CD14-positive monocyte (primary cell): ENCODE data around the gene KIFC3. TPM values are rescaled to one million over a fixed set of nuclear protein-coding genes. Genes with fewer than 3 reads are reported as not detected.

Experiments
- DNase-seq, 3 donors: peaks; one replicate each; pipeline ENCODE4 v3.0.0-alpha.2; 2011 to 2022
- H2AFZ ChIP-seq: 2 replicates; pipeline ENCODE4 v1.6.0; 2012; ENCODE audit warnings: mild to moderate bottlenecking, low read depth, low read length, inconsistent platforms; ENCODE audit not compliant: insufficient read depth, poor library complexity, severe bottlenecking
- H3K27ac ChIP-seq, 2 donors: 1 replicate in 1 of 2; 2 replicates in 1 of 2; pipeline ENCODE4 v1.5.1; 2012 to 2013; ENCODE audit warnings: low read length in 2 of 2, control low read depth in 1 of 2, inconsistent platforms in 1 of 2, low read depth in 1 of 2, mild to moderate bottlenecking in 1 of 2
- H3K27me3 ChIP-seq, 2 donors: one replicate each; pipeline versions ENCODE4 v1.6.0 to v1.6.1; 2011 to 2013; ENCODE audit warnings: low read length in 2 of 2; ENCODE audit not compliant: control insufficient read depth in 2 of 2, insufficient read depth in 2 of 2
- H3K36me3 ChIP-seq, 2 donors: replicated peaks in 1 of 2; 1 replicate in 1 of 2; 2 replicates in 1 of 2; pipeline versions ENCODE4 v1.5.1 to v1.6.1; 2012 to 2013; ENCODE audit warnings: low read length in 2 of 2, control low read depth in 1 of 2, inconsistent platforms in 1 of 2, mild to moderate bottlenecking in 1 of 2; ENCODE audit not compliant: insufficient read depth in 2 of 2, control insufficient read depth in 1 of 2
- H3K4me1 ChIP-seq, 2 donors: 1 replicate in 1 of 2; 2 replicates in 1 of 2; pipeline versions ENCODE4 v1.5.1 to v1.6.1; 2012 to 2013; ENCODE audit warnings: low read length in 2 of 2, control low read depth in 1 of 2, inconsistent platforms in 1 of 2, mild to moderate bottlenecking in 1 of 2, moderate library complexity in 1 of 2; ENCODE audit not compliant: insufficient read depth in 2 of 2, control insufficient read depth in 1 of 2
- H3K4me2 ChIP-seq: replicated peaks from 2 replicates; pipeline ENCODE3; 2012; ENCODE audit warnings: low read length, moderate library complexity, mild to moderate bottlenecking; ENCODE audit not compliant: poor library complexity, severe bottlenecking; ENCODE audit errors: extremely low read depth
- H3K4me3 ChIP-seq, 3 experiments: fragments of 200-600 bp in 1 of 3; sonication (generic) in 1 of 3; replicated peaks in 1 of 3; 1 replicate in 2 of 3; 2 replicates in 1 of 3; pipeline ENCODE4 v1.5.1; 2011 to 2013; ENCODE audit warnings: low read length in 3 of 3, mild to moderate bottlenecking in 3 of 3, control low read depth in 2 of 3, low read depth in 2 of 3, inconsistent platforms in 1 of 3, moderate library complexity in 1 of 3
- H3K79me2 ChIP-seq: 2 replicates; pipeline ENCODE4 v1.6.0; 2012; ENCODE audit warnings: mild to moderate bottlenecking, control low read depth, inconsistent platforms, low read length, moderate library complexity; ENCODE audit not compliant: insufficient read depth
- H3K9ac ChIP-seq: 2 replicates; pipeline ENCODE4 v1.6.0; 2017; ENCODE audit warnings: low read length, mild to moderate bottlenecking; ENCODE audit not compliant: insufficient read depth, poor library complexity, severe bottlenecking
- H3K9me3 ChIP-seq, 2 donors: replicated peaks in 1 of 2; 1 replicate in 1 of 2; 2 replicates in 1 of 2; pipeline versions ENCODE4 v1.5.1 to v1.6.1; 2012 to 2013; ENCODE audit warnings: low read length in 2 of 2, control low read depth in 1 of 2; ENCODE audit not compliant: control insufficient read depth in 1 of 2, insufficient read depth in 1 of 2
- H4K20me1 ChIP-seq: 2 replicates; pipeline ENCODE4 v1.6.0; 2012; ENCODE audit warnings: mild to moderate bottlenecking, low read length, control low read depth, moderate library complexity; ENCODE audit not compliant: insufficient read depth
- H3K27ac Mint-ChIP-seq, 7 donors: one replicate each; pipeline ENCODE4 v1.8.0; 2020; ENCODE audit warnings: mild to moderate bottlenecking in 7 of 7, mixed read lengths in 7 of 7, moderate library complexity in 6 of 7, inconsistent platforms in 2 of 7
- H3K27me3 Mint-ChIP-seq, 3 donors: one replicate each; pipeline ENCODE4 v1.8.0; 2021 to 2022; ENCODE audit warnings: low read depth in 3 of 3, mild to moderate bottlenecking in 3 of 3, mixed read lengths in 3 of 3, moderate library complexity in 3 of 3, inconsistent platforms in 1 of 3
- H3K36me3 Mint-ChIP-seq, 2 donors: one replicate each; pipeline ENCODE4 v1.8.0; 2020; ENCODE audit warnings: mixed read lengths in 2 of 2, inconsistent platforms in 1 of 2, mild to moderate bottlenecking in 1 of 2
- H3K4me1 Mint-ChIP-seq: one replicate; pipeline ENCODE4 v1.8.0; 2020; ENCODE audit warnings: mild to moderate bottlenecking, mixed read lengths
- H3K4me3 Mint-ChIP-seq, 2 donors: one replicate each; pipeline ENCODE4 v1.8.0; 2020; ENCODE audit warnings: mild to moderate bottlenecking in 2 of 2, mixed read lengths in 2 of 2, moderate library complexity in 1 of 2
- H3K9me3 Mint-ChIP-seq, 7 donors: one replicate each; pipeline ENCODE4 v1.8.0; 2020 to 2022; ENCODE audit warnings: mixed read lengths in 7 of 7, mild to moderate bottlenecking in 6 of 7, moderate library complexity in 6 of 7, inconsistent platforms in 2 of 7
- WGBS: methylation state at CpG from one replicate; pipeline ENCODE4 v1.1.5; 2013; ENCODE audit warnings: missing lambda C conversion rate; ENCODE audit not compliant: insufficient coverage; 5-methylcytosine and 5-hydroxymethylcytosine counted together
- intact Hi-C, 2 donors: fragments of 100-400 bp; cut with micrococcal nuclease; formaldehyde crosslinking; loops; one replicate each; pipeline versions ENCODE4 v1.15.0 to v1.15.1; 2023
- polyA plus RNA-seq, 3 donors: library from polyadenylated mRNA; depleted of rRNA in 1 of 3; unstranded in 2 of 3; stranded (reverse) in 1 of 3; fragments of 300-500 nt in 2 of 3; fragments of >200 nt in 1 of 3; fragmentation: Illumina TruSeq in 2 of 3; gene quantifications; 1 replicate in 2 of 3; 2 replicates in 1 of 3; pipeline ENCODE4 v1.2.3, GENCODE V29; 2012 to 2021
- TF ChIP-seq, protein P1 (sequence below): fragments of 200-600 bp; IDR thresholded peaks from one replicate; pipeline ENCODE4 v1.8.0; 2022; ENCODE audit warnings: antibody characterized with exemption, mild to moderate bottlenecking

KIFC3 gene
- polyA plus RNA-seq, 3 donors: 0.24 to 1.7 TPM; not detected in 1

DNA sequence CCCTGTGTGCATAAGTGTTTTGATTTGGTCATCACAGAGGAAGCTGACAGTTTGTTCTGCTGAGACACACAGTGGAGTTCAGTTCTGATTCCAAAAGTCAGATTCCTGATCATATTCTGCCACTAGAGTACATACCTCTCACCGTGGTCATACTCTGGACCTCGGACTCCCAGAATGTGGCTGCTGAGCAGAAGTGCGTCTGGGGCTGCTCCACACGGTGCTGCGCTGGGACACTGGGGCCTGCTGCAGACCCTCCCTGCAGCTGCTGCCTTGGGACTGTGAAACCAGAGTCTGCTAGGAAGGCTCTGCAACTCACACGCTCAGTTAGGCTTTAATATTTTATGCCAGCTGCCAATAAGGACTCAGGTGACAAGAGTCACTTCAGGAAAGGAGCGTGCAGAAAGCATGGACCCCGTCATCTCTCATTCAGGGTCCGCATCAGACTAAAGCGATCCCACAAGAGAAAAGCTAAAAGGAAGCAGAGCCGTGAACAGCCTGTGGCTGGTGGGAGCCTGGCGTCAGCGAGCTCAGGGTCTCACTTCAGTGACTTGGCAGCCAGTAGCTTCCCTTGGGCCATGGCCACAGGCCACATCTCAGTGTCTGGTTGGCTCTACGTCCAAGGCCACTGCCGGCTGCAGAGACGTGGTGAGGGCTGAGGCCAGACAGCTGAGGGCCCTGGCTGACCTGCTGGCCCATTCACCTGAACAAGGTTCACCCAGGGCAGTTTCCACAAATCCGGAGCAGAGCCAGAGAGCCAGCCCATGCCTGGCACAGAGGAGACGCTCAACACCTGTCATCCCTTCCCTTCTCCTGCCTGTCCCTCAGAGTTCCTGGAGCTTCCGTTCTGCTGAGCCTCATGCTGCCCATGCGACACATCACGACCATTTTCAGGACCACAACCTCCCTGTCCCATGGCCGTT is 24.7 kb upstream of the KIFC3 start:
- Histone ChIP-seq H3K36me3 (no peaks in the 10 kb centered on the region), H3K4me1 (no peaks in the 10 kb centered on the region), H3K79me2 (no peaks in the 10 kb centered on the region), H3K4me3 (no peak overlapping the region), H3K9me3 (no peaks in the 10 kb centered on the region), H2AFZ (no peak overlapping the region), H3K9ac (no peak overlapping the region), H4K20me1 (no peaks in the 10 kb centered on the region), H3K27me3 (no peaks in the 10 kb centered on the region), H3K4me2 (no peak overlapping the region), H3K27ac (no peak overlapping the region)
- intact Hi-C loops: no loop called here
- Mint-ChIP-seq H3K4me1 (no peaks in the 10 kb centered on the region), H3K27me3 (peaks cover under 1 to 5% (median 2%) of the 10 kb centered on the region in 3 donors), H3K4me3 (no peak overlapping the region), H3K9me3 (no peaks in the 10 kb centered on the region), H3K36me3 (no peaks in the 10 kb centered on the region), H3K27ac (peak overlapping the region in 1 of 7 donors; percentile 42)
- no peak for DNase-seq
- TF ChIP-seq, protein P1, sequence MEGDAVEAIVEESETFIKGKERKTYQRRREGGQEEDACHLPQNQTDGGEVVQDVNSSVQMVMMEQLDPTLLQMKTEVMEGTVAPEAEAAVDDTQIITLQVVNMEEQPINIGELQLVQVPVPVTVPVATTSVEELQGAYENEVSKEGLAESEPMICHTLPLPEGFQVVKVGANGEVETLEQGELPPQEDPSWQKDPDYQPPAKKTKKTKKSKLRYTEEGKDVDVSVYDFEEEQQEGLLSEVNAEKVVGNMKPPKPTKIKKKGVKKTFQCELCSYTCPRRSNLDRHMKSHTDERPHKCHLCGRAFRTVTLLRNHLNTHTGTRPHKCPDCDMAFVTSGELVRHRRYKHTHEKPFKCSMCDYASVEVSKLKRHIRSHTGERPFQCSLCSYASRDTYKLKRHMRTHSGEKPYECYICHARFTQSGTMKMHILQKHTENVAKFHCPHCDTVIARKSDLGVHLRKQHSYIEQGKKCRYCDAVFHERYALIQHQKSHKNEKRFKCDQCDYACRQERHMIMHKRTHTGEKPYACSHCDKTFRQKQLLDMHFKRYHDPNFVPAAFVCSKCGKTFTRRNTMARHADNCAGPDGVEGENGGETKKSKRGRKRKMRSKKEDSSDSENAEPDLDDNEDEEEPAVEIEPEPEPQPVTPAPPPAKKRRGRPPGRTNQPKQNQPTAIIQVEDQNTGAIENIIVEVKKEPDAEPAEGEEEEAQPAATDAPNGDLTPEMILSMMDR: no peak
- WGBS: 89% methylated on average over 19 of the region's 22 CpGs

DNA sequence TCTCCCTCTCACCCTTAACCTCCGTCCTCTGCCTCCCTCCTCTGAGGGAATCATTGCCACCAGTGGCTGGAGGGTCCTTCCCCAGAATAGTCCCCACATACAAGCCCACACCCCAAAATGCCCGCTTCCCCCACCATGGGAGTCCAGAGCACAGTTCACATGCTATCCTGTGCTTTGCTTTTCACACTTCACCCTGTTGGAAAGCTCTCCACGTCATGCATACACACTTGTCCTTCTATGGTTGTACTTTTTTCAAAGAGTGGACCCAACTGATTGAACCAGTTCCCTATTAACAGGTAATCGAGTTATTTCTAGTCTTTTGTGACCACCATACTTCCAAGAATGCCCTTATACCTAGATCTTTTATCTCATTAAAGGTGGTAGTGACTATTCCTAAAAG is 23.8 kb upstream of the KIFC3 start:
- H3K4me1 Mint-ChIP-seq: peaks cover 2% of the 10 kb centered on the region
- Histone ChIP-seq H3K4me1 (no peaks in the 10 kb centered on the region), H3K4me3 (no peak overlapping the region), H4K20me1 (no peaks in the 10 kb centered on the region), H3K27ac (no peak overlapping the region), H3K9me3 (no peaks in the 10 kb centered on the region), H3K36me3 (no peaks in the 10 kb centered on the region), H2AFZ (no peak overlapping the region), H3K27me3 (no peaks in the 10 kb centered on the region), H3K79me2 (no peaks in the 10 kb centered on the region), H3K4me2 (no peak overlapping the region), H3K9ac (no peak overlapping the region)
- TF ChIP-seq, protein P1: no peak
- H3K9me3 Mint-ChIP-seq: no peaks in the 10 kb centered on the region
- no peak overlapping the region for H3K4me3 Mint-ChIP-seq
- no peak for DNase-seq
- no peak overlapping the region for H3K27ac Mint-ChIP-seq
- peaks cover 2 to 5% (median 3%) of the 10 kb centered on the region in 3 donors for H3K27me3 Mint-ChIP-seq
- 86% methylated on average over 2 of the region's 4 CpGs for WGBS
- no peaks in the 10 kb centered on the region for H3K36me3 Mint-ChIP-seq
- intact Hi-C loops: no loop called here
